Tibial nerve (tissue), 4 donors: ENCODE data around the gene ATXN10.

Experiments
- EP300 ChIP-seq, 2 donors: sonication (generic); formaldehyde crosslinking; IDR thresholded peaks; one replicate each; pipeline ENCODE4 v1.6.1; 2017; ENCODE audit warnings: antibody characterized with exemption in 2 of 2, mild to moderate bottlenecking in 1 of 2
- TF ChIP-seq, protein P1 (sequence below), 5 experiments: fragments of 200-600 bp in 3 of 5; fragments of 450-650 bp in 2 of 5; sonication (generic) in 3 of 5; IDR thresholded peaks; one replicate each; pipeline ENCODE4 v1.5.1; 2016 to 2019; ENCODE audit warnings: antibody characterized with exemption in 5 of 5, mild to moderate bottlenecking in 3 of 5, moderate library complexity in 2 of 5

GRCh38 chr22:45870011-45870410 is 198.4 kb downstream of the ATXN10 start:
- TF ChIP-seq, protein P1, sequence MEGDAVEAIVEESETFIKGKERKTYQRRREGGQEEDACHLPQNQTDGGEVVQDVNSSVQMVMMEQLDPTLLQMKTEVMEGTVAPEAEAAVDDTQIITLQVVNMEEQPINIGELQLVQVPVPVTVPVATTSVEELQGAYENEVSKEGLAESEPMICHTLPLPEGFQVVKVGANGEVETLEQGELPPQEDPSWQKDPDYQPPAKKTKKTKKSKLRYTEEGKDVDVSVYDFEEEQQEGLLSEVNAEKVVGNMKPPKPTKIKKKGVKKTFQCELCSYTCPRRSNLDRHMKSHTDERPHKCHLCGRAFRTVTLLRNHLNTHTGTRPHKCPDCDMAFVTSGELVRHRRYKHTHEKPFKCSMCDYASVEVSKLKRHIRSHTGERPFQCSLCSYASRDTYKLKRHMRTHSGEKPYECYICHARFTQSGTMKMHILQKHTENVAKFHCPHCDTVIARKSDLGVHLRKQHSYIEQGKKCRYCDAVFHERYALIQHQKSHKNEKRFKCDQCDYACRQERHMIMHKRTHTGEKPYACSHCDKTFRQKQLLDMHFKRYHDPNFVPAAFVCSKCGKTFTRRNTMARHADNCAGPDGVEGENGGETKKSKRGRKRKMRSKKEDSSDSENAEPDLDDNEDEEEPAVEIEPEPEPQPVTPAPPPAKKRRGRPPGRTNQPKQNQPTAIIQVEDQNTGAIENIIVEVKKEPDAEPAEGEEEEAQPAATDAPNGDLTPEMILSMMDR (IDR thresholded peaks at IDR 0.05), result no peak
- no peak for TF ChIP-seq EP300 (IDR thresholded peaks at IDR 0.05)
